NCI-H774 (cell line): ENCODE data around the gene STRN.
"Not testable (repeated sequence)": the region's sequence is repeated elsewhere in the genome, so short reads cannot be mapped to it uniquely, and the experiment has no call there.

Experiments
- DNase-seq: peaks from one replicate; lab custom pipeline; 2025; lab: John Stamatoyannopoulos, UW

STRN gene

DNA sequence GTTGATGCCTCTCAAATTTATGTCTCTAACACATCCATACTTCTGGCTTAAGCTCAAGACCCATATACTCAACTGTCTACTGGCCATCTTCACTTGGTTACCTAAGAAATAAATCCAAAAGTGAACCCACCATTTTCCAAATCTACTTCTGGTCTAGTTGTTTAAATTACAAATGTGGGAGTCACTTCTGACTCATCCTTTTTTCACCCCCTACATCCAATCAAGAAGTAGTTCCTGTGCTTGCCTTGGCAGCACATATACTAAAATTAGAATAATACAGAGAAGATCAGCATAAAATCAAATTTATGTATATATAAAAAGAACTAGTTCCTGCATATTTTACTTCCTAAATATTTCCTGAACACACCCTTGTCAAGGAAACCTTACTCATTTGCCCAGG is 53.6 kb downstream of the STRN start:
- no peak for DNase-seq

DNA sequence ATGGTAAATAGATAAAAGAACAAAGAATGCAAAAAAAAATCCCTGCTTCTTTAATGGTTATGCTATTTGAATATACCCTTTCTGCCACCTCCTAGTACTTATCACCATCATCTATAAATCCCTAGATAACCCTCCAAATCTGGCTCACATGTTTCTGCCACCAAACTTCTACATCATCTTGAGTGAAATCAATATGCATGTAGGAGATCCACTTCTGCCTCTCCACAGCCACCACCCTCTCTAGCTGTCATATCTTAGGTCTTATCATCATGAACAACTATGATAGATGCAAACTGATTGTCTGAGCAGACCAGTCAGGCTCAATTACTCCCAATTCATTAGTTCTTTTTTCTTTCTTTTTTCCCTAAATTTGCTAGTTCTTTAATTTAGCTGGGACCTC is 55.3 kb downstream of the STRN start:
- DNase-seq, result no peak

DNA sequence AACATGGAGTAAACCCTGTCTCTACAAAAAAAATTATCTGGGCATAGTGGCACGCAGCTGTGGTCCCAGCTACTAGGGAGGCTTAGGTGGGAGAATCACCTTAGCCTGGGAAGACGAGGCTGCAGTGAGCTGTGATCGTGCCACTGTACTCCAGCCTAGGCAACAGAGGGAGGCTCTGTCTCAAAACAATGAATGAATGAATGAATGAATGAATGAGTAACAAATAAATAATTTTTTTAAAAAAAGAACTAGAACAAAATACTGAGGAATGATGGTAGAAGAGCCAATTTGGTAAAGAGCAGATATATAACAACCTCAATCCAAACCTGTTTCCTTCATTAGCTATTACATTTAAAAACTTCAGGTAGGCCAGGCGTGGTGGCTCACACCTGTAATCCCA is 60.1 kb downstream of the STRN start:
- no peak for DNase-seq

DNA sequence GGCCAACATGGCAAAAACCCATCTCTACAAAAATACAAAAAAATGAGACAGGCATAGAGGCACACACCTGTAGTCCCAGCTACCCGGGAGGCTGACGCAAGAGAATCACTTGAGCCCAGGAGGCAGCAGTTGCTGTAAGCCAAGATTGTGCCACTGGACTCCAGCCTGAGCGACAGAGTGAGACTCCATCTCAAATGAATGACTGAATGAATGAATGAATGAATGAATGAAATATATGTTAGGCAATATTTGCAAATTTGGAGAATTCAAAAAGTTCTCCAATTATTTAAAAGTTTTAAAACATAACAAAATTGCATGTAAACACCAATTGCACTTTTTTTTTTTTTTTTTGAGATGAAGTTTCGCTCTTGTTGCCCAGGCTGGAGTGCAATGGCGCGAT is 61.7 kb downstream of the STRN start:
- no peak for DNase-seq

DNA sequence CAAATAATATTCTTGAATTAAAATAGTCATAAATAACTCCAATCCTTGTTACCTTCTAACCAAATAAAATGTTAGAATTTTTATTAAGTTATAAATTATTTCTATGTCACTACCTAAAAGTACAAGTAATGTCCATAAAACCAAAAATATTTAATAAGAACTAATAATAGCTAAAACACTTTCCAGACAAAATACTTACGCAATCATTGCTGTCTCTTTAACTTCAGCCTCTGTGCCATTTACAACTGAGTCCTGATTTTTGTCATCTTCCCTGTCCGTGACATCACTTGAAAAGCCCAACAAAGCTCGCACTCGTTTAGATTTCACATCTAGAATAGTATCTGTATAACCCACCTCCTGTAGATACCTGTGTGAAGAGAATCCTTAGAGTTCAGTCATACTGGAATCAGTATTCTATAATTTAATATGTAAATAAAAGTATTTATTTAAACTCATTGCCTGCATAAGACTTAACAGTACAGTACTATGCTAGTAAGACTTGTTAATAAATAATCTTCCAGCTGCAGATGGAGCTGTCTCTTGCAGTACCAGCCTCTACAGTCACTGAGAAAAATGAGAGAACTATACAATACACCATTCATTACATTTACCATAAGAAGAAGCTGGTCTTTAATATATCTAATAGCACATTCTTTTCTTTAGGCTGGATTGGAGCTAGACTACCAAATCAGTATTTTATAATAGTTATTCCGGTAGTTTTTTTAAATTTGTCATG is 63.8 kb downstream of the STRN start:
- no peak for DNase-seq

DNA sequence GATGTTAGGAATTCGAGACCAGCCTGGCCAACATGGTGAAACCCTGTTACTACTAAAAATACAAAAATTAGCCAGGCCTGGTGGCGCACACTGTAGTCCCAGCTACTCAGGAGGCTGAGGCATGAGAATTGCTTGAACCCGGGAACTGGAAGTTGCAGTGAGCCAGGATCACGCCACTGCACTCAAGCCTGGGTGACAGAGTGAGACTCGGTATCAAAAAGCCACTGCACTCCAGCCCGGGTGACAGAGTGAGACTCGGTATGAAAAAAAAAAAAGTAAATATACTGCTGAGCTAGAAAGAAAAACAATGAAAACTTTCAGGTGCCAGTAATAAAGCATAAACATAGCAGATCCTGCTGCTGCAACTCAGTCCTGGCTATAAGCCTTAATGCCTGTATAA is 73.5 kb downstream of the STRN start:
- no peak for DNase-seq

DNA sequence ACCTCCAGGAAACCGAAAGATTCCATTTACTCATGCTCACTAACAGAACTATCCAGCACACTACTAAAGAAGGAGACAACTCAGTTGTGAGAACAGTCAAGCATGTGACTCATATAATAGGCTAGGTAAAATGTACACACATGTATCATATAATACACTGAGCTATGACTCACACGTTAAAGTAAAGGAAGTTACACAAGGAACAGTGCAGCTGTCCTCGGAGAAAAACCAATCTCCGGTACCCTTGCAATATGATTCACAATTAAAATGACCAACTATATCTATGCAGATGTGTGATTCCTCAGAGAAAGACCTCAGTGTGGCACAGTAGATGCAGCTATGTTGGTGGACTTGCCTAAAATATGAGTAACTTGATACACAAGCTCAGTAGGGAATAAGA is 76.5 kb downstream of the STRN start:
- no peak for DNase-seq

DNA sequence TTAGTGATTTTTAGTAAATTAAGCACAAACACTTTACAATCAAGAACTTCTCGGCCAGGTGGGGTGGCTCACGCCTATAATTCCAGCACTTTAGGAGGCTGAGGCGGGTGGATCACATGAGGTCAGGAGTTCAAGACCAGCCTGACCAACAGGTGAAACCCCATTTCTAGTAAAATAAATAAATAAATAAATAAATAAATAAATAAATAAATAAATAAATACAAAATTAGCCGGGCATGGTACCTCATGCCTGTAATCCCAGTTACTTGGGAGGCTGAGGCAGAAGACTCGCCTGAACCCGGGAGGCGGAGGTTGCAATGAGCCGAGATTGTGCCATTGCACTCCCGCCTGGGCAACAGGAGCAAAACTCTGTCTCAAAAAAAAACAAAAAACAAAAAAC is 79.2 kb downstream of the STRN start:
- DNase-seq, result not testable (repeated sequence)

DNA sequence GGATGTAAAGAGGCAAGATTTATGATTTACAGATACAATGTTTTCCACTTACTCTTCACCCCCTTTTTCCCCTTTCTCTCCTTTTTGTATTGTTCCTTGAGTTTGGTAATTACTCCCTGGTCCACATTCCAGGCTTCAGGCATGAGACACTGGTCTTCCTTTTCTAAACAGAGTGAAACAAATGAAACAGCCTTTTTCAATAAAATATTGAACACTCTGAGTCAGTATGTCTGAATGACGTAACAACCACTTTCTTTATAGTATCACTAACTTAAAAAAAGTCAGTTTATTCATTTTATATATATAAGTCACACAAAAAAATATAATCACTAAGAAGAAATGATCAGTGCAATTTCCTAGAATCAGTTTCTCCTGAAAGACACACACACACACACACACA is 79.7 kb downstream of the STRN start:
- DNase-seq, result no peak

DNA sequence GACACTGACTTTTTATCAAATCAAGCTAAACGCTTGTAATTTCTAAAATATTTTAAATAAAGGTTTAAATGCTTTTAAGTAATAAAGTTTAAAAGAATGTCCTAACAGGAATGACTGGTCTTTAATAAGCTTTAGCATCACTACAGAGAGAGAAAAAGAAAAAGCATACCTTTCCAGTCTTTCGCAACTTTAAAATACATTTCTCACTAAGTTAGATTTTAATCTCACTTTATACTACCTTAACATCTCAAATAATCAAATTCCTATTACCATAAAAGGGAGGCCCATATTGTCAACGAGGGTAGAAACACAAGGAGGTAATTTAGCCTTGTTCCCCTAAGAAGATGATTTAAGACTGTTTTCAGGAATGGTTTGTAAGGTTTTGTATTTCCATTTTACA is 80.7 kb downstream of the STRN start:
- DNase-seq, result no peak

DNA sequence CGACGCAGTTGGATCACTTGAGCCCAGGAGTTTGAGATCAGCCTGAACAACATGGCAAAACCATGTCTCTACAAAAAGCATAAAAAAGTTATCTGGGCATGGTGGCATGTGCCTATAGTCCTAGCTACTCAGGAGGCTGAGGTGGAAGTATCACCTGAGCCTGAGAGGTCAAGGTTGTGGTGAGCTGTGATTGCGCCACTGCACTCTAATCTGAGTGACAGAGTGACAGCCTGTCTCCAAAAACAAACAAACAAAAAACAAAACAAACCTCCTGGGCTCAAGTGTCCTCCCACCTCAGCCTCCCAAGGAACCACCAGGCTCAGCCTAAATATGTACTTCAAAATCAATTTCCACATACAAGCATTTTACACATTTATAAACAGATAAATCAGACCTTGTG is 83.8 kb downstream of the STRN start:
- DNase-seq, result no peak

DNA sequence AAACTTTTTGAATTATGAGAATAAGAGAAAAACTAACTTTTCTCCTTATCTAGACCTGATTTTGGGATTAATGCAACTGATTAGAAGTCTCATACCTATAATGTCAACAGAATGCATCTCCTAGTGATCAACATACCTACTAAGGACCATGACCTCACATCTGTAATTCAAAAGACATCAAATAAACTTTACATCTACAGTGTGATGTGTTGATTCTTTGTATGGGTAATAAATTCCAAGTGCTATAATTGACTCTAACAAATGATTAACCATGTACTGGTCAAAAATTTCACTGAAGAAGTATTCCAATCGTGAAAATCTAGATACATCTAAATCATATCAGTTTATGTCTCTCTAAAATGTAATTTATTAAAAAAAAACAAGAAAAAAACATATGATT is 84.5 kb downstream of the STRN start:
- no peak for DNase-seq

DNA sequence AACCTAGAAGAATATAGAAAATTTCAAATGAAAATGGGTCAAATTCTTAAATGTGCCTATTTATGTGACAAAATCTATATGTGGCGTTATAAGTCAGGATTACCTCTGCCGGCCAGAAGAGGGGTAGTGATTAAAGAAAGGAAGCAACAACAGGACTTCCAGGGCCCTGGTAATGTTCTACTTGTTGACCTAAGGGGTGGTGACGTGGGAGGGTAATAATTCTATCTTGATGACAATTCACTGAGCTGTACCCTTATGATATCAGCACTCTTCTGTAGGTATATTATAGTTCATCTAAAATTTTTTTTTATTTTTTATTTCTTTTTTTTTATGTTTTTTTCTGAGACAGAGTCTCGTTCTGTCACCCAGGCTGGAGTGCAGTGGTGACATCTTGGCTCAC is 87.9 kb downstream of the STRN start:
- no peak for DNase-seq

DNA sequence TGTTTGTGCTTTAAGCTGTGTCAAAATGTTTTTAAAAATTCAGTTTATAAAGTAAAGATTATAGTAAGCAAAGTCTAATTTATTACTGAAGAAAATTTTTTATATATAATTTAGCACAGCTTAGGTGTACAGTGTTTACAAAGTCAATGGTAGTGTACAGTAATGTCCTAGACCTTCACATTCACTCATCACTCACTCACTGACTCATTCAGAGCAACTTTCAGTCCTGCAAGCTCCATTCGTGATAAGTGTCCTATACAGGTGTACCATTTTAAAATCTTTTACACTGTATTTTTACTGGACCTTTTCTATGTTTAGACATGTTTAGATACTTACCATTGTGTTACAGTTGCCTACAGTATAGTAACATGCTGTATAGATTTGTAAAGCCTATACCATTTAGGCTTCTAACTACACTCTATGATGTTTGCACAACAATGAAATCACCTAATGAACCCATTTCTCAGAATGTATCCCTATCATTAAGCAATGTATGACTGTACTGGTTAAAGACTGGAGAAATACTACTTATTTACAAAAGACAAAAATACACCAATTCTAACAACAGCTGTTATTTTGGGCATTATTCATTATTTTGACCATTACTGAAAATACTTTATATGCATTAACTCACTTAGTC is 95.1 kb downstream of the STRN start:
- no peak for DNase-seq

DNA sequence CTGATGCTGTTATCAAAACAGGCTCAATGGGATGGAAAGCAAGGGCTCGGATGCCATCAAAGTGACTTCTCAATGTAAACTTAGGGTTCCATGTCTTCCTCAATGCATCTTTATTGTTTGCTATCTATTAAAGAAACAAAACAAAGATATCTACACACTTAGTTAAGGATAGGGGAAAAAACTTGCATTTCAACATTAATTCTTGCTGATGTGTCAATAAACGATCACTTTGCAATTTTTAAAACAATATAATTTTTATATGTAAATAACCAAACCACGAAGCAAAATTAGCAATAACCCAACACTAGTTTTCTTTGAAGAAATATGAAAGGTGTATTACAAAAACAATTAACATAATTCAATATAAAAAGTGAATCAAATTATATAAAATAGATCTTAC is 96.7 kb downstream of the STRN start:
- no peak for DNase-seq

DNA sequence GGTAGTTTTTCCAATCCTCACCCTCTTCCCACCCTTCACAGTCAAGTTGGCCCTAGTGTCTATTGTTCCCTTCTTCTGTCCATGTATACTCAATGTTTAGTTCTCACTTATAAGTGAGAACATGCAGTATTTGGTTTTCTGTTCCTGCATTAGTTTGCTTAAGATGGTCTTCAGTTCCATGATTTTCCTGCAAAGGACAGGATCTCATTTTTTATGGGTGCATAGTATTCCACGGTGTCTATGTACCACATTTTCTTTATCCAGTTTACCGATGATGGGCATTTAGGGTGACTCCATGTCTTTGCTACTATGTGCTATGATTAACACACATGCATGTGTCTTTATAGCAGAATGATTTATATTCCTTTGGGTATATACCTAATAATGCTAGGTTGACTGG is 104.4 kb downstream of the STRN start:
- no peak for DNase-seq

DNA sequence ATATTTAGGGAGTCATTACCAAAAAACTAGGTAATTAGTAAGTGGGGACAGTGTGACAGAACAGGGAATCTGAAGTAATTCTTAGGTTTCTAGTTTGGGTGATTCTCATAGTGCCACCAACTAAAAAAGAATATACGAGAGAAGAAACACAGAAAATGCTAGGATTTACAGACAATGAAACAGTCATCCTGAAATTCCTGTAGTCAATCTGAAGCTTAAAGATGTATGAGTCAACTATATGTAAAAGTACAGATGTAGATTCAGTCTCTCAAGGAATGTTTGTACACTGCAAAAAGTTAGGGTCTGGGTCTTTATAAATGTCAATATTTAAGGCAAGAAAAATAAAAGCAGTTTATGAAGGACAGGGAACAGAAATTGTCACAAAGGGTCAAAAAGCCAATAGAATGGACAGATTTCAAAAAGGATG is 107.0 kb downstream of the STRN start:
- no peak for DNase-seq

DNA sequence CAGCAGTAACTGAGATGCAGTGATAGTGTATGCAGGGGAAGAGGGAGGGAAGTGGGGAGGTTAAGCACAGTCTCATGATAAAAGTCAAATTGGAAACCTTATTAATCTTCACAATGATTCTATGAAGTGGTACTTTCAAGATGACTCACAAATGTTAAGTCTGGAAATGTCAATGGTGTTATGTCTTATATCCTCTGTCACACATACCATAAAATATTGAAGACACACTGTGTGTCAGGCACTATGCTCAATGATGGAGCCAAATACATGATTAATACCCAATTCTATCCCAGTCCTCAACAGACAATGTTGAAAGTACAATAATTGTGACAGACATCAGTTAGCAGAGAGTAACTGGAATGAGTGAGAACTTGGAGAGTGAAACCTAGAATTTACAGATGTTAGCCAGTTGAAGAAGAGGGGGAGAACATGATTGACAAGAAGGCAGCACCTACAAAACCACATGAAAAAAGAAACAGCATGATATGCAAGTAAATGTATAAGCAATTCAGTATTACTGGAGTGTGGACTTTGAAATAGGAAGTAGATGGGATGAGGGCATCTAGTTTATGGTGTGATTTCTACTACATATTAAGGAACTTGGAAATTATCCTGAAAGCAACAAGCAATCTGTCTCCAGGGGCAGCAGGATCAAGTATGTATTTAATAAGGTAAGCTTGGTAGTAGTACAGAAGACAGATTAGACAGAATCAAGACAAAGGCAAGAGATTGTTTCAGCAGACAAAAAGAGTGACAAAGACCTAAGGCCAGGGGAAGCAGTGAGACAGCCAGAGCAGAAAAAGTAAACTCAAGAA is 107.6 kb downstream of the STRN start:
- no peak for DNase-seq

DNA sequence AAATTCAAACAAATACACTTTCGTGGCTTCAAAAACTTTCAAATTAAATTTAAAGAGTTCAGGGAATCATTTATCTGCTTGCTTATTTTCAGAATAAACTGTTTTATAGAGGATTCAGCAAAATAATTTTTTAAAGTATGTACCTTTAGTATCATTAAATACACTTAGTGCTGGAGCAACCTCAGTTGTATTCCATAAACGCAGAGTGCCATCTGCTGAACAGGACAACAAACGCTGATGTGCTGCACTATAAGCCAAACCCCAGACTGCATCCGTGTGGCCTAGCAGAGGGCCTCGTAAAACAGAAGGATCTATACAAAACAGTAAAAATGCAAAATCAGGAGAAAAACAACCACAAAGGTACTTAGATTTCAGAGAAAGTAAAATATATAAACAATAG is 108.6 kb downstream of the STRN start:
- no peak for DNase-seq

DNA sequence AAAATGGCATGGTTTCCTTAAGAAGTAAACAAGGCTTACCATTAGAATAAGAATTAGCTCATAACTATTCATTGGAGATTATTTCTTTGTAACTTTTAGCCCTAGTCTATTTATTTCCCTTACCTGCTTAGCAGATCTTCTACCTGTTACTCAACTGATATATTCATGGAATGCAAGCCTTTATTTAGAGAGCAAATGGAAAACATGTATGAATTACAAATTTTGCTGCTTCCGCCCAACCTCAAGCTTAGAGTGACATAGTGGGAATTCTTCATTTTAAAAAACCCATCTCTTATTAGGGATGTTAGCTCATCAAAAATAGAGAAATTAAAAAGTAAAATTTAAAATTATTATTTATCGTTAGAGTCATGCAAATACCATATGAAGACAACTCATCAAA is 110.9 kb downstream of the STRN start:
- DNase-seq, result no peak

DNA sequence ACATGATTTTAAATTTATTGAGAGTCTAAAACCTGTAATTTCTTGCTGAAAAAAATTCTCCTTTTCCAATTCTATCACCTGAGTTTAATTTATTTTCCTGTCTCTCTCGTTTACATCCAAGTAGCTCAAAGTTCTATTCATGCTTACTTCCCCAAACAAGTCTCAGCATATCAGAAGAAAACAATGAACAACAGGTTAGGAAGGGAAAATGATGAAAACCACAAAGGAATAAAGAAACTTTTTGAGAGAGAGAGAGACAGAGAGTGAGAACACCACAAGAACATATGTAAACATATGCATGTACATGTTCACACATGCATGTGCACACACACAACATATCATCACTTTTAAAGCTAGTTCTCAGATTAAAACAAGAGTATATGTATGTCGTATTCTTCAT is 112.1 kb downstream of the STRN start:
- DNase-seq, result no peak

DNA sequence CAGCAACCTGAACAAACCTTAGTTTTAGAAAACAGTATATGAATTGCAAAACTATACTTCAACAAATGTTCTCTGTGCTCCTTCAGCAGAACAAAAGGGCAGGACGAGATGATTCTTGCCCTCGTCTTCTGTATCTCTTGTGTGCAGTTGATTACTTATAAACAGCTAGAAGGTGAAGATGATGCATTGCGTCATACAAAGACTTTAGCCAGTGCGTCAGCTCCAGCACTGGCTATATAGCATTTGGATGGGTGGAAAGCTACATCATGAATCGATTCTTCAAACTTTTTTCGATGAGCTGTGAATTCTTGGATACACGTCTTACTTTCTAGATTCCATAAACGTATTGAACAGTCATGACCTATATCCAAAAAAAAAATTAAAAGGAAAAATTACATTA is 117.1 kb downstream of the STRN start:
- no peak for DNase-seq

DNA sequence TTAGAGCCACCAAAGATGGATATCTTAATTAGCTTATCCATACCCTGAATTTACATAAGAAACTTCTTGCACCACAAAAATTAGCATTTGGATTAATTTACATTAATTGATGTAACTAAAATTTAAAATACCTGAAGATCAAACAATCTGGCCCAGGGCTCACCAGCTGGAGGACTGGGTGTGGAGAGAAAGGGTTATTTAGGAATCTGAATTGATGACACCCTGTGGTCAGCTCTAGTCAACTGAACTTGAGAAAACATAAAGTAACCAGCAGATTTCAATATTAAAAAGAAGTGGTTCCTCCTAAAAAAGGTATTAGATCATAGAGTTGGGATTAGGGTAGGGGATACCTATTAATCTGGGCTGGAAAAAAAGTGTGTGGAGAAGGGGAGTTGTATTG is 122.5 kb downstream of the STRN start:
- DNase-seq, result no peak
